Stomach (tissue), 9 donors: ENCODE results near the gene RUFY3. TPM values are rescaled to one million over a fixed set of nuclear protein-coding genes. Genes with fewer than 3 reads are reported as not detected.

ENCODE experiments used
- DNase-seq, 2 donors: peaks; one replicate each; pipeline versions ENCODE4 v3.0.0 to v3.0.0-alpha.2; 2013 to 2019
- H3K27ac ChIP-seq, 5 donors: fragments of 200-600 bp in 4 of 5; sonication (generic) in 4 of 5; one replicate each; pipeline ENCODE4 v1.5.1; 2013 to 2019; ENCODE audit warnings: mild to moderate bottlenecking in 1 of 5, moderate library complexity in 1 of 5
- H3K27me3 ChIP-seq, 3 donors: fragments of 200-600 bp; sonication (generic); one replicate each; pipeline ENCODE4 v1.5.1; 2017 to 2019; ENCODE audit warnings: mixed run types in 1 of 3
- H3K36me3 ChIP-seq, 4 donors: fragments of 200-600 bp; sonication (generic); 1 replicate in 3 of 4; 2 replicates in 1 of 4; pipeline ENCODE4 v1.5.1; 2016 to 2019
- H3K4me1 ChIP-seq, 4 donors: fragments of 200-600 bp; sonication (generic); one replicate each; pipeline ENCODE4 v1.5.1; 2016 to 2019
- H3K4me3 ChIP-seq, 4 donors: fragments of 200-600 bp; sonication (generic) in 3 of 4; one replicate each; pipeline ENCODE4 v1.5.1; 2016 to 2019; ENCODE audit warnings: mild to moderate bottlenecking in 1 of 4
- H3K9me3 ChIP-seq, 4 donors: fragments of 200-600 bp; sonication (generic); one replicate each; pipeline ENCODE4 v1.5.1; 2016 to 2019
- EP300 ChIP-seq: sonication (generic); formaldehyde crosslinking; IDR thresholded peaks from one replicate; pipeline ENCODE4 v1.6.1; 2017; ENCODE audit warnings: antibody characterized with exemption
- POLR2A ChIP-seq, 4 donors: fragments of 450-650 bp; IDR thresholded peaks; one replicate each; pipeline ENCODE4 v1.6.1; 2016; ENCODE audit warnings: antibody characterized with exemption in 4 of 4, control low read depth in 2 of 4, mild to moderate bottlenecking in 1 of 4, moderate library complexity in 1 of 4
- POLR2AphosphoS5 ChIP-seq, 3 donors: sonication (generic); formaldehyde crosslinking; IDR thresholded peaks; one replicate each; pipeline ENCODE4 v1.6.1; 2016; ENCODE audit warnings: antibody characterized with exemption in 3 of 3
- WGBS, 5 donors: extraction: QIAGEN DNeasy Blood & Tissue Kit in 3 of 5; methylation state at CpG; one replicate each; pipeline versions ENCODE4 v1.1.5 to v1.1.7; 2013 to 2018; 5-methylcytosine and 5-hydroxymethylcytosine counted together
- intact Hi-C: fragments of 100-400 bp; cut with DNase I; formaldehyde crosslinking; loops from one replicate; pipeline ENCODE4 v1.15.1; 2023; ENCODE audit warnings: low total_unique reads
- polyA plus RNA-seq, 3 donors: library from polyadenylated mRNA; stranded (reverse); fragments of 200-250 nt; gene quantifications; one replicate each; pipeline ENCODE4 v1.2.3, GENCODE V29; 2013
- total RNA-seq, 5 donors: library from RNA; depleted of rRNA; stranded (reverse); fragments of >200 nt; gene quantifications; one replicate each; pipeline versions ENCODE4 v1.1.0 to v1.2.3, GENCODE V29; 2014 to 2016
- TF ChIP-seq, protein P1 (sequence below), 7 experiments: fragments of 450-650 bp in 4 of 7; fragments of 200-600 bp in 3 of 7; sonication (generic) in 3 of 7; IDR thresholded peaks; one replicate each; pipeline ENCODE4 v1.5.1; 2016 to 2019; ENCODE audit warnings: antibody characterized with exemption in 7 of 7, control low read depth in 2 of 7, mild to moderate bottlenecking in 1 of 7
- donor health status: healthy with polysubstance abuse.
- donor health status: Bipolar disorder and iron deficiency.
- donor health status: healthy.

The RUFY3 gene
- total and polyA plus RNA-seq, 8 donors = 13.2 to 120 (median 51.3) TPM

DNA sequence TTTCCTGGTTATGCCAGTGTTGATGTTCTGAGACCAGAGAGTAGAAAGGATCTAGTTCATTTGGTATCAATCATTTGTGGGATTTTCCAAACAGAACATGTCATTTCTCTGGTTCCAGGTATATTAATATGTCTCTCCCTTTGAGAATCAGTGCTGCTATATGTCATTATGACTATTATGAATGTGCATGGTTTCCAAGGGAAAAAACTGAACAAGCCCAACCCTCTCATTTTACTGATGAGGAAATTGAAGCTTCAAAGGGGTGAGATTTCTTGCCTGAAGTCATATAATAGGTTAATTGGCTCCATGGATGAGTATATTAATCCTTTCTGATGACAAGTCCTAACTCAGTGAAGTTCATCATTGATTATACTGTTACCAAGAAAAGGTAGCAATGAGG is 31.9 kb downstream of the RUFY3 start:
- TF ChIP-seq POLR2AphosphoS5 (IDR thresholded peaks at IDR 0.05) (no peak), EP300 (no peak), POLR2A (IDR thresholded peaks at IDR 0.05) (no peak)
- TF ChIP-seq, protein P1, sequence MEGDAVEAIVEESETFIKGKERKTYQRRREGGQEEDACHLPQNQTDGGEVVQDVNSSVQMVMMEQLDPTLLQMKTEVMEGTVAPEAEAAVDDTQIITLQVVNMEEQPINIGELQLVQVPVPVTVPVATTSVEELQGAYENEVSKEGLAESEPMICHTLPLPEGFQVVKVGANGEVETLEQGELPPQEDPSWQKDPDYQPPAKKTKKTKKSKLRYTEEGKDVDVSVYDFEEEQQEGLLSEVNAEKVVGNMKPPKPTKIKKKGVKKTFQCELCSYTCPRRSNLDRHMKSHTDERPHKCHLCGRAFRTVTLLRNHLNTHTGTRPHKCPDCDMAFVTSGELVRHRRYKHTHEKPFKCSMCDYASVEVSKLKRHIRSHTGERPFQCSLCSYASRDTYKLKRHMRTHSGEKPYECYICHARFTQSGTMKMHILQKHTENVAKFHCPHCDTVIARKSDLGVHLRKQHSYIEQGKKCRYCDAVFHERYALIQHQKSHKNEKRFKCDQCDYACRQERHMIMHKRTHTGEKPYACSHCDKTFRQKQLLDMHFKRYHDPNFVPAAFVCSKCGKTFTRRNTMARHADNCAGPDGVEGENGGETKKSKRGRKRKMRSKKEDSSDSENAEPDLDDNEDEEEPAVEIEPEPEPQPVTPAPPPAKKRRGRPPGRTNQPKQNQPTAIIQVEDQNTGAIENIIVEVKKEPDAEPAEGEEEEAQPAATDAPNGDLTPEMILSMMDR (IDR thresholded peaks at IDR 0.05) = no peak
- intact Hi-C loops = no loop called here
- H3K9me3 ChIP-seq = no peaks in the 10 kb centered on the region

DNA sequence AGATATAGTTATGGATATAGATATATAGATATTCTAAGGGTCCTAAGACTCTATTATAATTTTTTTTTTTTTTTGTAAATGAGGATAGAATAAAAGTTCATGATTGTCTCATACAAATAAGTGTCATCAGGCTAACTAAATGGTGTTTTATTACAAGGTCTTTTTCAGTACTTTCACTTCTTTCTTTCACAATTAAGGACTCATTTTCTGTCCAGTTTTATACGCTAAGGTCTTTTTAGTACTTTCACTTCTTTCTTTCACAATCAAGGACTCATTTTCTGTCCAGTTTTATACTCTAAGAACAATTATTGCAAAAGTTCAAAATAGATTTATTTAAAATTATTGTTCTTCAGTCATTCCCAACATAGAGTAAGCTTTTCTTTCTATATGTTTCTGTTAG is 32.7 kb downstream of the RUFY3 start:
- TF ChIP-seq EP300 (no peak), POLR2AphosphoS5 (IDR thresholded peaks at IDR 0.05) (no peak), POLR2A (IDR thresholded peaks at IDR 0.05) (no peak)
- TF ChIP-seq, protein P1 (IDR thresholded peaks at IDR 0.05) = no peak
- intact Hi-C loops = no loop called here
- DNase-seq = no peak
- 83 to 92% (median 89%) methylated on average over 1 of the region's 1 CpG for WGBS, 5 donors
- Histone ChIP-seq H3K4me1 (peaks cover 0 to 16% (median 6%) of the 10 kb centered on the region in 4 donors), H3K36me3 (no peaks in the 10 kb centered on the region), H3K27me3 (no peaks in the 10 kb centered on the region), H3K4me3 (no peak overlapping the region), H3K27ac (no peak overlapping the region), H3K9me3 (no peaks in the 10 kb centered on the region)

More for the DNA sequence above, 31.9 kb downstream of the RUFY3 start:
- no peak overlapping the region for H3K27ac ChIP-seq
- H3K27me3 ChIP-seq = no peaks in the 10 kb centered on the region
- H3K4me1 ChIP-seq = peaks cover 0 to 8% (median 3%) of the 10 kb centered on the region in 4 donors
- no peaks in the 10 kb centered on the region for H3K36me3 ChIP-seq
- DNase-seq = no peak
- H3K4me3 ChIP-seq = no peak overlapping the region

GRCh38 chr4:70754990-70755688 is 33.4 kb downstream of the RUFY3 start:
- no peaks in the 10 kb centered on the region for H3K27me3 ChIP-seq
- H3K4me3 ChIP-seq = no peak overlapping the region
- no peaks in the 10 kb centered on the region for H3K36me3 ChIP-seq
- no peak for TF ChIP-seq POLR2A (IDR thresholded peaks at IDR 0.05)
- TF ChIP-seq, protein P1 (IDR thresholded peaks at IDR 0.05) = no peak
- no peak for TF ChIP-seq POLR2AphosphoS5 (IDR thresholded peaks at IDR 0.05)
- DNase-seq = no peak
- H3K9me3 ChIP-seq = no peaks in the 10 kb centered on the region
- 88 to 95% (median 93%) methylated on average over 10 of the region's 10 CpGs for WGBS, 5 donors
- peaks cover 0 to 23% (median 9%) of the 10 kb centered on the region in 4 donors for H3K4me1 ChIP-seq
- intact Hi-C loops = no loop called here
- no peak overlapping the region for H3K27ac ChIP-seq

GRCh38 chr4:70759126-70759525 is 37.4 kb downstream of the RUFY3 start:
- Histone ChIP-seq H3K27ac (no peak overlapping the region), H3K27me3 (no peaks in the 10 kb centered on the region), H3K9me3 (no peaks in the 10 kb centered on the region), H3K36me3 (peaks cover 0 to 23% (median 18%) of the 10 kb centered on the region in 4 donors), H3K4me1 (peaks cover 0 to 34% (median 15%) of the 10 kb centered on the region in 4 donors), H3K4me3 (no peak overlapping the region)
- intact Hi-C loops = no loop called here
- WGBS, 5 donors = 48 to 90% (median 78%) methylated on average over 1 of the region's 1 CpG
- TF ChIP-seq EP300 (no peak), POLR2AphosphoS5 (IDR thresholded peaks at IDR 0.05) (no peak), POLR2A (IDR thresholded peaks at IDR 0.05) (no peak)
- TF ChIP-seq, protein P1 (IDR thresholded peaks at IDR 0.05) = no peak
- no peak for DNase-seq
